Measurements from ENCODE around the gene STRN4. TPM values are rescaled to one million over a fixed set of nuclear protein-coding genes. Genes with fewer than 3 reads are reported as not detected.
A peak's percentile ranks its signal among the peaks of the same experiment; 100 is the strongest.

Gene STRN4
- total and polyA plus RNA-seq, 9 of the 15 experiments (the other 6 are each of a cell fraction or from before 2014, with no cell fraction given): 0.62 to 83.7 (median 36.9) TPM

- TF ChIP-seq HOXB6 (CRISPR knock-in tag; IDR thresholded peaks at IDR 0.05; ENCODE audit: borderline replicate concordance) (no peak), RBM15 (IDR thresholded peaks at IDR 0.05; ENCODE audit: insufficient read depth, low read length) (no peak), MXD1 (CRISPR knock-in tag; IDR thresholded peaks at IDR 0.05; ENCODE audit: borderline replicate concordance, poor library complexity, severe bottlenecking) (no peak), IRF2 (CRISPR knock-in tag; IDR thresholded peaks at IDR 0.05) (no peak), GTF2E2 (tag; IDR thresholded peaks at IDR 0.05) (no peak), PTTG1 (tag; IDR thresholded peaks at IDR 0.05; ENCODE audit: low read depth) (no peak), ATF7 (IDR thresholded peaks at IDR 0.05) (peak; percentile 88), RNF2 (IDR thresholded peaks at IDR 0.05) (peak; percentile 44; the same call in 1 of the 2 replicates), ZNF766 (CRISPR knock-in tag; conservative IDR thresholded peaks at IDR 0.05) (peak; percentile 34; the same call in 1 of the 2 replicates), FOXP1 (CRISPR knock-in tag; IDR thresholded peaks at IDR 0.05) (no peak; the same call in none of the 2 replicates), ZNF354B (CRISPR knock-in tag; IDR thresholded peaks at IDR 0.05) (no peak), YBX1 (IDR thresholded peaks at IDR 0.05) (no peak), LARP7 (IDR thresholded peaks at IDR 0.05) (no peak), CHCHD3 (CRISPR knock-in tag; IDR thresholded peaks at IDR 0.05) (no peak), CREB3 (tag; conservative IDR thresholded peaks at IDR 0.05; ENCODE audit: low read depth) (no peak), ELK1 (CRISPR knock-in tag; IDR thresholded peaks at IDR 0.05) (no peak), MBD1 (CRISPR knock-in tag; IDR thresholded peaks at IDR 0.05) (no peak), MTA1 (IDR thresholded peaks at IDR 0.05; ENCODE audit: borderline replicate concordance) (peak; percentile 63; the same call in 1 of the 2 replicates), HMGN3 (IDR thresholded peaks at IDR 0.05; ENCODE audit: borderline replicate concordance, extremely low read depth, insufficient read length, low read depth, low read length) (peak; percentile 84), DMBX1 (CRISPR knock-in tag; IDR thresholded peaks at IDR 0.05; ENCODE audit: borderline replicate concordance) (peak; percentile 42; the same call in 1 of the 2 replicates), WHSC1 (IDR thresholded peaks at IDR 0.05; ENCODE audit: low read length) (no peak), NCOA1 (IDR thresholded peaks at IDR 0.05; ENCODE audit: low read depth) (peak; percentile 66; the same call in 1 of the 2 replicates), FOXO4 (CRISPR knock-in tag; IDR thresholded peaks at IDR 0.05) (no peak), ZNF282 (CRISPR knock-in tag; IDR thresholded peaks at IDR 0.05) (no peak)
Observed at GRCh38 chr19:46786236-46787039, 40.2 kb upstream of the STRN4 start (continued).
